HepG2 (cell line): ENCODE results near the gene UQCR10. TPM values are rescaled to one million over a fixed set of nuclear protein-coding genes. Genes with fewer than 3 reads are reported as not detected.

ENCODE experiments used
- ATAC-seq: fragments of 200-7000 bp; cut with Tn5 transposase; 3 replicates; pipeline ENCODE4 v1.9.1; 2020; ENCODE audit warnings: mild to moderate bottlenecking, moderate library complexity
- BruUV-seq: library from RNA; stranded (reverse); fragments of 400-500 nt; replicated peaks from 2 replicates; lab custom pipeline; 2021; lab: Mats Ljungman, UMichigan
- CTCF ChIA-PET: fragments of 300-600 bp; formaldehyde crosslinking; extraction: SDS; loops from one replicate; lab custom pipeline; 2021; ENCODE audit warnings: low total read pairs, inconsistent platforms, low intra/inter-chr PET ratio; lab: Yijun Ruan, JAX
- POLR2A ChIA-PET: fragments of 350-600 bp; sonication (Branson Sonifier 250); formaldehyde crosslinking; loops from one replicate; lab custom pipeline; 2020; ENCODE audit warnings: antibody characterized with exemption, inconsistent platforms; lab: Yijun Ruan, JAX
- DNase-seq: peaks from one replicate; pipeline ENCODE4 v3.0.0-alpha.2; 2015; ENCODE audit warnings: low spot score
- FAIRE-seq: peaks from 3 replicates; lab custom pipeline; 2011; peaks lifted over from hg19 to GRCh38; lab: Jason Lieb, UNC
- H2AFZ ChIP-seq: one replicate; pipeline ENCODE4 v1.6.1; 2011; ENCODE audit warnings: low read length, inconsistent platforms
- H3K27ac ChIP-seq: fragments of 300-600 bp; 3 replicates; pipeline ENCODE4 v1.8.0; 2011; ENCODE audit warnings: mixed run types, mild to moderate bottlenecking, mixed read lengths, low read length, inconsistent platforms; ENCODE audit not compliant: insufficient read depth; ENCODE audit errors: extremely low read length
- H3K27me3 ChIP-seq, 2 experiments: fragments of 200-600 bp in 1 of 2; 2 replicates in 1 of 2; 3 replicates in 1 of 2; pipeline versions ENCODE4 v1.6.0 to v1.8.0; 2011; ENCODE audit warnings: low read length in 2 of 2, mild to moderate bottlenecking in 2 of 2, moderate library complexity in 2 of 2, inconsistent platforms in 1 of 2; ENCODE audit not compliant: insufficient read depth in 2 of 2, control insufficient read depth in 1 of 2
- H3K36me3 ChIP-seq, 2 experiments: fragments of 200-600 bp in 1 of 2; replicated peaks in 1 of 2; 2 replicates in 1 of 2; 3 replicates in 1 of 2; pipeline versions ENCODE4 v1.5.1 to v1.8.0; 2011; ENCODE audit warnings: low read length in 2 of 2, inconsistent platforms in 1 of 2; ENCODE audit not compliant: insufficient read depth in 2 of 2, control insufficient read depth in 1 of 2
- H3K4me1 ChIP-seq: 2 replicates; pipeline ENCODE4 v1.5.1; 2012; ENCODE audit warnings: low read length, inconsistent platforms; ENCODE audit not compliant: insufficient read depth
- H3K4me2 ChIP-seq: 2 replicates; pipeline ENCODE4 v1.6.0; 2011; ENCODE audit warnings: low read depth, low read length, inconsistent platforms
- H3K4me3 ChIP-seq, 3 experiments: fragments of 200-600 bp in 1 of 3; sonication (generic), shearing (Covaris generic) in 1 of 3; replicated peaks in 1 of 3; 2 replicates each; pipeline ENCODE4 v1.5.1; 2011 to 2016; ENCODE audit warnings: low read length in 3 of 3, inconsistent platforms in 2 of 3, low read depth in 2 of 3, mild to moderate bottlenecking in 2 of 3, control low read depth in 1 of 3, mixed read lengths in 1 of 3; ENCODE audit not compliant: insufficient read depth in 1 of 3
- H3K79me2 ChIP-seq: one replicate; pipeline ENCODE4 v1.6.1; 2011; ENCODE audit warnings: low read length, inconsistent platforms; ENCODE audit not compliant: insufficient read depth
- H3K9ac ChIP-seq: 2 replicates; pipeline ENCODE4 v1.6.0; 2011; ENCODE audit warnings: mild to moderate bottlenecking, low read depth, low read length, inconsistent platforms; ENCODE audit not compliant: insufficient read depth
- H3K9me3 ChIP-seq: 2 replicates; pipeline ENCODE4 v1.5.1; 2012; ENCODE audit warnings: mild to moderate bottlenecking, low read length
- H4K20me1 ChIP-seq: 2 replicates; pipeline ENCODE4 v1.6.0; 2011; ENCODE audit warnings: inconsistent platforms, mild to moderate bottlenecking, low read length, moderate library complexity; ENCODE audit not compliant: insufficient read depth
- HOXD1 ChIP-seq: sonication (generic); formaldehyde crosslinking; IDR thresholded peaks from 2 replicates; pipeline ENCODE4 v1.5.0; 2020; ENCODE audit warnings: missing genetic modification reagents
- SMAD3 ChIP-seq: sonication (generic); formaldehyde crosslinking; IDR thresholded peaks from 2 replicates; pipeline ENCODE4 v1.4.0; 2020; ENCODE audit warnings: missing genetic modification reagents
- SNAPC4 ChIP-seq: sonication (generic); formaldehyde crosslinking; IDR thresholded peaks from 2 replicates; pipeline ENCODE4 v1.4.0; 2020; ENCODE audit warnings: mild to moderate bottlenecking, missing genetic modification reagents
- WIZ ChIP-seq: sonication (generic); formaldehyde crosslinking; IDR thresholded peaks from 2 replicates; pipeline ENCODE4 v1.5.1; 2020; ENCODE audit warnings: mild to moderate bottlenecking, missing genetic modification reagents
- ZBTB7B ChIP-seq: sonication (generic); formaldehyde crosslinking; IDR thresholded peaks from 2 replicates; pipeline ENCODE4 v1.4.0; 2020; ENCODE audit warnings: missing genetic modification reagents
- ZNF225 ChIP-seq: sonication (generic); formaldehyde crosslinking; IDR thresholded peaks from 2 replicates; pipeline ENCODE4 v1.4.0; 2020; ENCODE audit warnings: mild to moderate bottlenecking, missing genetic modification reagents
- ZNF274 ChIP-seq: sonication (generic); formaldehyde crosslinking; IDR thresholded peaks from 2 replicates; pipeline ENCODE4 v1.5.1; 2020; ENCODE audit warnings: mild to moderate bottlenecking, missing genetic modification reagents
- ZNF501 ChIP-seq: sonication (generic); formaldehyde crosslinking; IDR thresholded peaks from 2 replicates; pipeline ENCODE4 v1.5.1; 2020; ENCODE audit warnings: mild to moderate bottlenecking, moderate library complexity, missing genetic modification reagents
- ZNF607 ChIP-seq: sonication (generic); formaldehyde crosslinking; IDR thresholded peaks from 2 replicates; pipeline ENCODE4 v1.5.1; 2020; ENCODE audit warnings: missing genetic modification reagents, mild to moderate bottlenecking, borderline replicate concordance
- ZNF703 ChIP-seq: sonication (generic); formaldehyde crosslinking; IDR thresholded peaks from 2 replicates; pipeline ENCODE4 v1.5.1; 2020; ENCODE audit warnings: missing genetic modification reagents, mild to moderate bottlenecking, moderate library complexity, borderline replicate concordance
- WGBS: methylation state at CpG from one replicate; pipeline ENCODE4 v1.1.6; 2017; ENCODE audit warnings: low lambda C conversion rate; 5-methylcytosine and 5-hydroxymethylcytosine counted together
- in situ Hi-C: cut with HindIII; loops from 2 replicates; pipeline ENCODE4 v1.10.0; 2017; ENCODE audit warnings: low pct_unique_long_range_greater_than_20kb; ENCODE audit not compliant: extremely low pct_ligation_motif_present
- intact Hi-C: fragments of 100-400 bp; cut with micrococcal nuclease; formaldehyde crosslinking; loops from one replicate; pipeline ENCODE4 v1.10.0; 2022; ENCODE audit not compliant: unreplicated experiment
- polyA plus RNA-seq, 8 experiments: library from polyadenylated mRNA; depleted of rRNA in 3 of 8; stranded (reverse) in 7 of 8; unstranded in 1 of 8; fragments of >200 nt; fragmentation: Illumina TruSeq in 4 of 8; extraction: Trizol in 4 of 8; gene quantifications; 2 replicates each; pipeline versions ENCODE4 v1.2.1 to v1.2.3, GENCODE V29; 2011 to 2016; ENCODE audit warnings: low read depth in 4 of 8, missing spikeins in 1 of 8, mixed read lengths in 1 of 8; ENCODE audit not compliant: insufficient read depth in 1 of 8
- total RNA-seq, 5 experiments: library from RNA; depleted of rRNA; stranded (reverse); fragments of >200 nt; fragmentation: Illumina TruSeq; extraction: Trizol; gene quantifications; 2 replicates each; pipeline ENCODE4 v1.2.3, GENCODE V29; 2016; ENCODE audit warnings: low read depth in 1 of 5

UQCR10 gene
- total and polyA plus RNA-seq, 2 of the 13 experiments (the other 11 are each of a cell fraction or from before 2014, with no cell fraction given) = 225 to 232 TPM

- in situ Hi-C loops (no loop called here), intact Hi-C loops (no loop called here)
- Histone ChIP-seq H3K36me3 (peaks cover 36 to 62% of the 10 kb centered on the region in 2 experiments), H3K9me3 (no peaks in the 10 kb centered on the region), H3K4me2 (no peak overlapping the region), H3K4me3 (no peak overlapping the region), H2AFZ (no peak overlapping the region), H3K4me1 (peaks cover 37% of the 10 kb centered on the region), H3K79me2 (no peaks in the 10 kb centered on the region), H3K27ac (no peak overlapping the region), H3K9ac (no peak overlapping the region), H4K20me1 (no peaks in the 10 kb centered on the region), H3K27me3 (no peaks in the 10 kb centered on the region)
- ChIA-PET POLR2A (no interaction called here), CTCF (no interaction called here)
- no peak for TF ChIP-seq HOXD1
- TF ChIP-seq ZNF501 = no peak
- TF ChIP-seq ZNF274 = no peak
- TF ChIP-seq WIZ (CRISPR knock-in tag) = no peak
- TF ChIP-seq ZNF225 (CRISPR knock-in tag) = no peak
- no peak for TF ChIP-seq ZNF607 (CRISPR knock-in tag)
- no peak for TF ChIP-seq SMAD3 (CRISPR knock-in tag)
- no peak for TF ChIP-seq ZBTB7B (CRISPR knock-in tag)
- ATAC-seq (no peak), DNase-seq (no peak), FAIRE-seq (no peak)
- BruUV-seq = no TSS peak
- 95% methylated on average over 5 of the region's 5 CpGs for WGBS
Observed at GRCh38 chr22:29801153-29801552, 34.0 kb downstream of the UQCR10 start.

GRCh38 chr22:29801796-29802195 lies 34.6 kb downstream of the UQCR10 start:
- TF ChIP-seq SNAPC4 (CRISPR knock-in tag) (no peak), ZNF703 (CRISPR knock-in tag) (no peak)
- H2AFZ ChIP-seq = no peak overlapping the region
- POLR2A ChIA-PET = no interaction called here
- no peaks in the 10 kb centered on the region for H3K79me2 ChIP-seq
- intact Hi-C loops (no loop called here), in situ Hi-C loops (no loop called here)
- no peak overlapping the region for H3K4me2 ChIP-seq
- peaks cover 39 to 68% of the 10 kb centered on the region in 2 experiments for H3K36me3 ChIP-seq
- 99% methylated on average over 5 of the region's 8 CpGs for WGBS
- no peaks in the 10 kb centered on the region for H4K20me1 ChIP-seq
- H3K27ac ChIP-seq = no peak overlapping the region
- H3K4me1 ChIP-seq = peaks cover 30% of the 10 kb centered on the region
- FAIRE-seq (no peak), DNase-seq (no peak), ATAC-seq (no peak)
- no peak overlapping the region for H3K4me3 ChIP-seq
- no peaks in the 10 kb centered on the region for H3K9me3 ChIP-seq
- CTCF ChIA-PET = no interaction called here
- H3K27me3 ChIP-seq = no peaks in the 10 kb centered on the region
- no peak overlapping the region for H3K9ac ChIP-seq
- no TSS peak for BruUV-seq
